ENCODE measurements around the gene CTDSP2. TPM values are rescaled to one million over a fixed set of nuclear protein-coding genes. Genes with fewer than 3 reads are reported as not detected.

The CTDSP2 gene
- total RNA-seq, 2 donors from 2014 or later, result 170 to 222 TPM

DNA sequence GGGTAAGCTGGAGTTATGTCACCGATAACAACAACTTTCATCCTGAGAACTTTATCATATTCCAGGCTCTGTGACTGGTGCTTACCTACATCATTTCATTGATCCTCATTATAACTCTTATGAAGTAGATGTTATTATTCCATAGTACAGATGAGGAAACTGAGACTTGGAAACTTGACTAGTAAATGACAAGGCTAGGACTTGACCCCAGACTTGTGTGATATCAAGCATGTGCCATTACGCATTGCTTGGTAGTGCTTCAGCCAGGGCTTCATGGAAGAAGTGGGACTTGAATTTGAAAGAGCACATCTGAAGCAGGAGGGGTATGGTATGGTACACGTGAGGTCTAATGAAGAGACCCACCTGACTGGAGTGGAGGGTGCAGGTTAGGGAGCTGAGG lies 39.9 kb downstream of the CTDSP2 start:
- H3K36me3 ChIP-seq, result peaks cover 59% of the 10 kb centered on the region

DNA sequence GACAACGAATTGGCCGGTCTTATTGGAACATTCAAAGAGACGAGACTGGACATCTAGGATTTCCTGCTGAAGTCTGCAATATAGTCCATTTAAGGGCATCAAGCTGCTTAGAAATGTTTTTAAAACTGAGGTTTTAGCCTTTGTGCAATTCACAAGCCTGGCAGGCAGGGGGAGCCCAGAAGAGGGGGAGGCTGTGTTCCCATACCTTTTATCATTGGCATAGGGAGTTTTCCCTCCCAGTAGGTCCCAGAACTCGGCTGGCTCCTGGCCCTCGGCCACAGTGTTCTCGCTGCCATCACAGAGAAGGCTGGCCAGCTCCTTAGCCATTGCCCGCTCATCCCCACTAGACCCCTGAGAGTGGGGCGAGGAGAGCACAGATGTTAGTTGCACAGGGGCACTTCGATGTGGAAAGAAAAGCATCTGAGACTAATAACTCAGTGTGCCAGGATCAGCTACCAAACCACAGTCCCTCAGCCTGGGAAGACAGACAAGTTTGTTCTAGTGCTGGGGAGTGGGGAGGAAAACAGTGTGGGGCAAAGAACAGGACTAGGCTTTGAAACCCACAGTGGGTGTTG lies 43.1 kb downstream of the CTDSP2 start:
- peak; percentile 22 for DNase-seq (ENCODE audit: low spot score)

More for the DNA sequence above, 39.9 kb downstream of the CTDSP2 start:
- no peak overlapping the region for H3K27ac ChIP-seq
- ATAC-seq (ENCODE audit: insufficient number of reproducible peaks, low FRiP score, low read depth) (no peak), DNase-seq (ENCODE audit: low spot score) (no peak)
- H3K4me1 ChIP-seq (ENCODE audit: control insufficient read depth in 1 of 2, low read depth in 2 of 2), result peaks cover 0 to 8% of the 10 kb centered on the region in 2 donors
- H3K4me3 ChIP-seq, result no peak overlapping the region
- TF ChIP-seq, protein P1, sequence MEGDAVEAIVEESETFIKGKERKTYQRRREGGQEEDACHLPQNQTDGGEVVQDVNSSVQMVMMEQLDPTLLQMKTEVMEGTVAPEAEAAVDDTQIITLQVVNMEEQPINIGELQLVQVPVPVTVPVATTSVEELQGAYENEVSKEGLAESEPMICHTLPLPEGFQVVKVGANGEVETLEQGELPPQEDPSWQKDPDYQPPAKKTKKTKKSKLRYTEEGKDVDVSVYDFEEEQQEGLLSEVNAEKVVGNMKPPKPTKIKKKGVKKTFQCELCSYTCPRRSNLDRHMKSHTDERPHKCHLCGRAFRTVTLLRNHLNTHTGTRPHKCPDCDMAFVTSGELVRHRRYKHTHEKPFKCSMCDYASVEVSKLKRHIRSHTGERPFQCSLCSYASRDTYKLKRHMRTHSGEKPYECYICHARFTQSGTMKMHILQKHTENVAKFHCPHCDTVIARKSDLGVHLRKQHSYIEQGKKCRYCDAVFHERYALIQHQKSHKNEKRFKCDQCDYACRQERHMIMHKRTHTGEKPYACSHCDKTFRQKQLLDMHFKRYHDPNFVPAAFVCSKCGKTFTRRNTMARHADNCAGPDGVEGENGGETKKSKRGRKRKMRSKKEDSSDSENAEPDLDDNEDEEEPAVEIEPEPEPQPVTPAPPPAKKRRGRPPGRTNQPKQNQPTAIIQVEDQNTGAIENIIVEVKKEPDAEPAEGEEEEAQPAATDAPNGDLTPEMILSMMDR (IDR thresholded peaks at IDR 0.05), result no peak
- H3K9me3 ChIP-seq, result no peaks in the 10 kb centered on the region
- no peaks in the 10 kb centered on the region for H3K27me3 ChIP-seq (replicated peaks; ENCODE audit: insufficient read depth)

DNA sequence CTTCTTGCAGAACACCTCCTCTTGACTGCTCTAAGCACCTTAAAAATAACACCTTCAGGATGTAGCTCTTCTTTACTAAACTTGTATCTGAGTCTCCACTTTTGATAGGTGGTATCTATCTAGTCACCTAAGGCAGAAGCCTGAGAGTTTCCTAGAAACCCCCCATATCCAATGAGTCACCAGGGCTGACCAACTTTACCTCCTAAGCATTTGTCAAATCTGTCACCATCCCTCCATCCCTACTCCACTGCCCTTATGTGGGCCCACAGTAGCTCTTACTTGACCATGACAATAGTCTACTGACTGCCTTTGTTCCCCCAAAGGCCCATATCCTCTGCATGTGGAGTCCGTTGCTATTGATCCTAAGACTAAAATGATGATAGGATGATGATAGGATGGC lies 43.9 kb downstream of the CTDSP2 start:
- DNase-seq (ENCODE audit: low spot score) (no peak), ATAC-seq (ENCODE audit: insufficient number of reproducible peaks, low FRiP score, low read depth) (no peak)
- Histone ChIP-seq H3K9me3 (no peaks in the 10 kb centered on the region), H3K4me3 (no peak overlapping the region), H3K27me3 (replicated peaks; ENCODE audit: insufficient read depth) (no peaks in the 10 kb centered on the region), H3K36me3 (peaks cover 42% of the 10 kb centered on the region), H3K27ac (no peak overlapping the region), H3K4me1 (ENCODE audit: control insufficient read depth in 1 of 2, low read depth in 2 of 2) (peaks cover 0 to 8% of the 10 kb centered on the region in 2 donors)
- TF ChIP-seq, protein P1 (IDR thresholded peaks at IDR 0.05), result no peak

More for the DNA sequence above, 43.1 kb downstream of the CTDSP2 start:
- Histone ChIP-seq H3K4me3 (no peak overlapping the region), H3K9me3 (no peaks in the 10 kb centered on the region), H3K4me1 (ENCODE audit: control insufficient read depth in 1 of 2, low read depth in 2 of 2) (peaks cover 0 to 8% of the 10 kb centered on the region in 2 donors), H3K27me3 (replicated peaks; ENCODE audit: insufficient read depth) (no peaks in the 10 kb centered on the region), H3K27ac (no peak overlapping the region), H3K36me3 (peaks cover 50% of the 10 kb centered on the region)
- ATAC-seq (ENCODE audit: insufficient number of reproducible peaks, low FRiP score, low read depth), result peak; percentile 76
- TF ChIP-seq, protein P1 (IDR thresholded peaks at IDR 0.05), result peak; percentile 83

- no peak overlapping the region for H3K4me3 ChIP-seq
- no peak overlapping the region for H3K27ac ChIP-seq
- H3K4me1 ChIP-seq (ENCODE audit: control insufficient read depth in 1 of 2, low read depth in 2 of 2), result peaks cover 0 to 8% of the 10 kb centered on the region in 2 donors
- H3K9me3 ChIP-seq, result no peaks in the 10 kb centered on the region
- H3K27me3 ChIP-seq (replicated peaks; ENCODE audit: insufficient read depth), result no peaks in the 10 kb centered on the region
- ATAC-seq (ENCODE audit: insufficient number of reproducible peaks, low FRiP score, low read depth) (no peak), DNase-seq (ENCODE audit: low spot score) (no peak)
- H3K36me3 ChIP-seq, result peaks cover 32% of the 10 kb centered on the region
- TF ChIP-seq, protein P1 (IDR thresholded peaks at IDR 0.05), result no peak
Measured at GRCh38 chr12:57800965-57801364, 45.6 kb downstream of the CTDSP2 start.

GRCh38 chr12:57797933-57798332 lies 48.6 kb downstream of the CTDSP2 start:
- H3K36me3 ChIP-seq, result peaks cover 43% of the 10 kb centered on the region
- no peaks in the 10 kb centered on the region for H3K27me3 ChIP-seq (replicated peaks; ENCODE audit: insufficient read depth)
- no peak overlapping the region for H3K4me3 ChIP-seq
- peaks cover 0 to under 1% of the 10 kb centered on the region in 2 donors for H3K4me1 ChIP-seq (ENCODE audit: control insufficient read depth in 1 of 2, low read depth in 2 of 2)
- ATAC-seq (ENCODE audit: insufficient number of reproducible peaks, low FRiP score, low read depth), result no peak
- TF ChIP-seq, protein P1 (IDR thresholded peaks at IDR 0.05), result no peak
- H3K27ac ChIP-seq, result no peak overlapping the region
- no peaks in the 10 kb centered on the region for H3K9me3 ChIP-seq
- DNase-seq (ENCODE audit: low spot score), result no peak
